T-cell (primary cell): ENCODE measurements around the gene ANO1. TPM values are rescaled to one million over a fixed set of nuclear protein-coding genes. Genes with fewer than 3 reads are reported as not detected.

ENCODE experiments used
- ATAC-seq, 4 experiments: fragments of 200-7000 bp in 3 of 4; fragments of 150-1000 bp in 1 of 4; cut with Tn5 transposase; replicated peaks in 1 of 4; 1 replicate in 3 of 4; 2 replicates in 1 of 4; pipeline ENCODE4 v1.10.0; 2021; ENCODE audit warnings: moderate library complexity in 3 of 4, mild to moderate bottlenecking in 2 of 4, moderate number of reproducible peaks in 1 of 4
- CTCF ChIA-PET, 2 donors: fragments of 300-600 bp; sonication (Branson Sonifier 250); formaldehyde crosslinking; loops; one replicate each; lab custom pipeline; 2022; ENCODE audit warnings: antibody characterized with exemption in 2 of 2; lab: Charles Lee
- POLR2A ChIA-PET, 2 donors: fragments of 300-600 bp; sonication (Branson Sonifier 250); formaldehyde crosslinking; loops; one replicate each; lab custom pipeline; 2022; ENCODE audit warnings: antibody characterized with exemption in 2 of 2; lab: Charles Lee
- DNase-seq, 35 experiments: peaks; one replicate each; pipeline versions ENCODE4 v3.0.0 to v3.0.0-alpha.2; 2013 to 2023
- H3K27ac ChIP-seq: one replicate; pipeline ENCODE4 v1.5.1; 2013; ENCODE audit warnings: low read length
- H3K27me3 ChIP-seq, 2 experiments: replicated peaks in 1 of 2; 1 replicate in 1 of 2; 2 replicates in 1 of 2; pipeline versions ENCODE4 v1.6.1 to v1.7.0; 2013; ENCODE audit warnings: low read length in 1 of 2, mixed read lengths in 1 of 2; ENCODE audit not compliant: control insufficient read depth in 2 of 2, insufficient read depth in 2 of 2; ENCODE audit errors: extremely low read depth in 1 of 2
- H3K36me3 ChIP-seq, 2 donors: 1 replicate in 1 of 2; 2 replicates in 1 of 2; pipeline versions ENCODE4 v1.6.1 to v1.7.0; 2013; ENCODE audit warnings: low read length in 1 of 2; ENCODE audit not compliant: control insufficient read depth in 2 of 2, insufficient read depth in 1 of 2; ENCODE audit errors: extremely low read depth in 1 of 2
- H3K4me1 ChIP-seq, 2 experiments: 1 replicate in 1 of 2; 2 replicates in 1 of 2; pipeline versions ENCODE4 v1.6.1 to v1.7.0; 2013; ENCODE audit warnings: low read length in 2 of 2, mixed read lengths in 1 of 2; ENCODE audit not compliant: insufficient read depth in 2 of 2, control insufficient read depth in 1 of 2; ENCODE audit errors: extremely low read depth in 1 of 2
- H3K4me3 ChIP-seq, 2 donors: 1 replicate in 1 of 2; 2 replicates in 1 of 2; pipeline versions ENCODE4 v1.5.1 to v1.7.0; 2013; ENCODE audit warnings: mild to moderate bottlenecking in 2 of 2, low read length in 1 of 2, moderate library complexity in 1 of 2; ENCODE audit not compliant: control insufficient read depth in 1 of 2; ENCODE audit errors: extremely low read depth in 1 of 2
- H3K9me3 ChIP-seq: 2 replicates; pipeline ENCODE4 v1.7.0; 2013
- H3K27ac Mint-ChIP-seq, 2 donors: one replicate each; pipeline ENCODE4 v1.8.0; 2020 to 2021; ENCODE audit warnings: mild to moderate bottlenecking in 2 of 2, mixed read lengths in 2 of 2
- H3K27me3 Mint-ChIP-seq, 2 donors: one replicate each; pipeline ENCODE4 v1.8.0; 2021 to 2022; ENCODE audit warnings: mixed read lengths in 2 of 2
- H3K36me3 Mint-ChIP-seq: one replicate; pipeline ENCODE4 v1.8.0; 2021; ENCODE audit warnings: mixed read lengths
- H3K4me1 Mint-ChIP-seq, 3 donors: one replicate each; pipeline ENCODE4 v1.8.0; 2020 to 2022; ENCODE audit warnings: mixed read lengths in 3 of 3, mild to moderate bottlenecking in 1 of 3
- H3K4me3 Mint-ChIP-seq, 3 donors: one replicate each; pipeline ENCODE4 v1.8.0; 2020 to 2022; ENCODE audit warnings: mild to moderate bottlenecking in 3 of 3, mixed read lengths in 3 of 3, moderate library complexity in 3 of 3
- H3K9me3 Mint-ChIP-seq, 3 donors: one replicate each; pipeline ENCODE4 v1.8.0; 2020 to 2022; ENCODE audit warnings: mixed read lengths in 3 of 3
- WGBS: methylation state at CpG from one replicate; pipeline ENCODE4 v1.1.5; 2013; ENCODE audit warnings: missing lambda C conversion rate; ENCODE audit not compliant: insufficient coverage; 5-methylcytosine and 5-hydroxymethylcytosine counted together
- total RNA-seq, 35 experiments: library from RNA in 6 of 35; stranded (reverse) in 6 of 35; fragments of 120-200 nt in 1 of 35; gene quantifications; one replicate each; pipeline versions ENCODE4 v1.2.1 to v1.2.4 and lab custom pipeline; 2013 to 2026

The ANO1 gene
- total RNA-seq, 5 donors from 2014 or later (not counting 1 experiment from before 2014, with no cell fraction given), result 0.19 to 0.38 (median 0.33) TPM; not detected in 2

DNA sequence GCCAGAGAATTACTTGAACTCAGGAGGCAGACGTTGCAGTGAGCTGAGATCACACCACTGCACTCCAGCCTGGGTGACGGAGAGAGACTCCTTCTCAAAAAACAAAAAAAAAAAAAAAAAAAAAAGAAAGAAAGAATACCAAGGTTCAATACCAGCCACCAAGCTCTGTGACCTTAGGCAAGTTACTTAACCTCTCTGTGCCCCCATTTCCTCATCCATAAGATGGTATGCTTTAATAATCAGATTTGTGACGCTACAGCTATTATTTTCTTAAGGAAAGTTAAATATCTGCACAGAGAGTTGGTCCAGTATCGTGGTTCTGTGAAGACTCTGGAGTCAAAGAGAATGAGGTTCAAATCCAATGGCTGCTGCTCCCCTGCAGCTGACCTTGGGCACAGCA lies 67.7 kb downstream of the ANO1 start:
- ATAC-seq (no peak), DNase-seq (no peak)
- Mint-ChIP-seq H3K4me1 (peaks cover 1 to 6% (median 5%) of the 10 kb centered on the region in 3 donors), H3K9me3 (no peaks in the 10 kb centered on the region), H3K4me3 (no peak overlapping the region), H3K36me3 (no peaks in the 10 kb centered on the region), H3K27ac (no peak overlapping the region), H3K27me3 (peaks cover 31 to 53% of the 10 kb centered on the region in 2 donors)
- H3K27ac ChIP-seq, result no peak overlapping the region
- no peaks in the 10 kb centered on the region for H3K4me1 ChIP-seq
- ChIA-PET POLR2A (no interaction called here), CTCF (no interaction called here)
- H3K4me3 ChIP-seq, result no peak overlapping the region
- H3K9me3 ChIP-seq, result no peaks in the 10 kb centered on the region
- H3K27me3 ChIP-seq, result peaks cover 3 to 62% of the 10 kb centered on the region in 2 experiments
- WGBS, result no CpG with 5 or more reads among the region's 4 CpGs
- no peaks in the 10 kb centered on the region for H3K36me3 ChIP-seq

DNA sequence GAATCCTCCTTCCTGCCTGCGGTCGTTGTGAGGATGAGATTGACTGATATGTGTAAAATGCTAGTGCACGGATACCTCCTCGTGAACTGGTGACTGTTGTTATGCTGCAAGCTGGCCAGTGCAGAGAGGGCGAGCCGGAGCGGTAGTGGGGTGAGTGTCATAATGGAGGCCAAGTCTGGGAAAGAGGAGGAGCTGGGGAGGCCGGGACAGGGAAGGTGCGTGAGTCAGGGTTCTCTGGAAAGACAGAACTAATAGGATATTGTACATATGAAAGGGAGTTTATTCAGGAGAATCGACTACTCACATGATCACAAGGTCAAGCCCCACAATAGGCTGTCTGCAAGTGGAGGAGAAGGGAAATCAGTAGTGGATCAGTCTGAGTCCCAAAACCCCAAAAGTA lies 68.2 kb downstream of the ANO1 start:
- CTCF ChIA-PET, result no interaction called here

DNA sequence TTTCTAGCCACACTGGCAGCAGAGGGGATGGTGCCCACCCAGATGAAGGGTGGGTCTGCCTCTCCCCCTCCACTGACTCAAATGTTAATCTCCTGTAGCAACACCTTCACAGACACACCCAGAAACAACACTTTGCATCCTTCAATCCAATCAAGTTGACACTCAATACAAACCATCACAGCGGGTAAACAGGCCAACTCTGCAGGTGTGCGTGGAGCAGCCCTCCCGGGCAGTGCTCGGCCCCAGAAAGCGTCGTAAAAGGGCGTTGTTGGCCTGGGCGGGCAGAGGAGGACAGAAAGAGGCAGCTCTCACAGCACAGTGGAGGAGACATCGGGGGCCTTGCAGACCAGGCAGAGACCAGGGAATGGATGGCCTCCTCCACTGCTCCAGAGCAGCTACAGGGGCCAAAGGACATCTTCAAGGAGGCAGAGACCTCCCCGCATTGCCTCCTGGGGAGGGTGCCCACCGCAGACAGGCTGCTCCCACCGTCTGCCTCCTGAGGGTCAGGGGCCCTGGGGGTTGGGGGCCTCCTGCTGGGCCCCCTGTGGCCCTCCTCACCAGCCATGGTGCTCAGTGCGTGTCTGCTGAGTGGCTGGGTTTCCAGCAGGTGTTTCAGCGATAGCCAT lies 68.9 kb downstream of the ANO1 start:
- Histone ChIP-seq H3K9me3 (no peaks in the 10 kb centered on the region), H3K36me3 (no peaks in the 10 kb centered on the region), H3K27me3 (peaks cover 0 to 55% of the 10 kb centered on the region in 2 experiments), H3K27ac (no peak overlapping the region), H3K4me1 (no peaks in the 10 kb centered on the region), H3K4me3 (no peak overlapping the region)
- 50% methylated on average over 12 of the region's 14 CpGs for WGBS
- CTCF ChIA-PET, result no interaction called here
- no peak for DNase-seq
- Mint-ChIP-seq H3K36me3 (no peaks in the 10 kb centered on the region), H3K4me3 (no peak overlapping the region), H3K27ac (no peak overlapping the region), H3K9me3 (no peaks in the 10 kb centered on the region), H3K4me1 (peaks cover 0 to under 1% (median under 1%) of the 10 kb centered on the region in 3 donors), H3K27me3 (peaks cover 25 to 44% of the 10 kb centered on the region in 2 donors)
- POLR2A ChIA-PET, result no interaction called here
- ATAC-seq, result no peak

More for the DNA sequence above, 68.2 kb downstream of the ANO1 start:
- Mint-ChIP-seq H3K9me3 (no peaks in the 10 kb centered on the region), H3K27me3 (peaks cover 29 to 50% of the 10 kb centered on the region in 2 donors), H3K36me3 (no peaks in the 10 kb centered on the region), H3K4me1 (peaks cover 1 to 5% (median 5%) of the 10 kb centered on the region in 3 donors), H3K4me3 (no peak overlapping the region), H3K27ac (no peak overlapping the region)
- peaks cover 0 to 60% of the 10 kb centered on the region in 2 experiments for H3K27me3 ChIP-seq
- H3K4me1 ChIP-seq, result no peaks in the 10 kb centered on the region
- ATAC-seq (no peak), DNase-seq (no peak)
- POLR2A ChIA-PET, result no interaction called here
- H3K9me3 ChIP-seq, result no peaks in the 10 kb centered on the region
- WGBS, result 68% methylated on average over 9 of the region's 10 CpGs
- no peaks in the 10 kb centered on the region for H3K36me3 ChIP-seq
- no peak overlapping the region for H3K27ac ChIP-seq
- no peak overlapping the region for H3K4me3 ChIP-seq

DNA sequence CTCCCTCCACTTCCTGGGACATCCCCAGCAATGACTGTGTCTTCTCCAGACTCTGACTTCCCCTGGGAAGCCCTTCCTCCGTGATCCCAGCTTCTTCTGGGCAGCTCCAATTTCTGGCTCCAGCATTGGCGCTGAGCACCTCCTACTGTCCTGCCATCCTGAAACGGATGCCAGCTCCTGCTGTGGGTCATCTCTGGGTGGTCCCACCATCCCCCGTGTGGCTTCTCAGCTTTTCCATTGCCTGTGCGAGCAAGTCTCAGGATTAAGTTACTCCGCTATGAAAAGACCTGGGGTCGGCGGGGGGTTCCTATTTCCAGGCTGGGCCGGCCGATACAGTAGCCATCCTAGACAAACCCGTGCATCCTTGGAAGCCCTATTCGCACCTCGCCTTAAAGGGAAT lies 69.6 kb downstream of the ANO1 start:
- Histone ChIP-seq H3K4me1 (no peaks in the 10 kb centered on the region), H3K27me3 (peaks cover 0 to 49% of the 10 kb centered on the region in 2 experiments), H3K27ac (no peak overlapping the region), H3K4me3 (no peak overlapping the region), H3K36me3 (no peaks in the 10 kb centered on the region), H3K9me3 (no peaks in the 10 kb centered on the region)
- Mint-ChIP-seq H3K36me3 (no peaks in the 10 kb centered on the region), H3K4me3 (no peak overlapping the region), H3K27me3 (peaks cover 24 to 40% of the 10 kb centered on the region in 2 donors), H3K4me1 (no peaks in the 10 kb centered on the region), H3K9me3 (no peaks in the 10 kb centered on the region), H3K27ac (no peak overlapping the region)
- DNase-seq, result no peak
- ChIA-PET POLR2A (no interaction called here), CTCF (no interaction called here)
- no peak for ATAC-seq
- WGBS, result 71% methylated on average over 11 of the region's 13 CpGs

DNA sequence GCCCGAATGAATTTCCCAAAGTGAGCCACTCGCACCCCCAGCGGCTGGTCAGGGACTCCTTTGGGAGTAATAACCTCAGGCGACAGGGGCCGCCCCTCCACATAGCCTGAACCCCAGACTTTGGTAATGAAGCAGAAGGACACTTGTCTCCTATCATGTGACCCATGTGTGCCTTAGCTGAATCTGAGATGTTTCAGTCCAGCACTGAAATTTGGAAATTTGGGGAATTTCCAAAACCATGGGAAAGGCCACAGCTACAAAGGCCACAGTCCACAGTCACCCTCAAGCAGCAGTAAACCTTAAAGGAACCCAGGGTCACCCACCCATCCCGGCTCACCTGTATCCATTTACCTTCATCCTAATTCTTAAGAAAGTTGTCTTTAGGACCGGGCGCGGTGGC lies 73.6 kb downstream of the ANO1 start:
- WGBS, result 100% methylated on average over 3 of the region's 9 CpGs
- no peak for ATAC-seq

DNA sequence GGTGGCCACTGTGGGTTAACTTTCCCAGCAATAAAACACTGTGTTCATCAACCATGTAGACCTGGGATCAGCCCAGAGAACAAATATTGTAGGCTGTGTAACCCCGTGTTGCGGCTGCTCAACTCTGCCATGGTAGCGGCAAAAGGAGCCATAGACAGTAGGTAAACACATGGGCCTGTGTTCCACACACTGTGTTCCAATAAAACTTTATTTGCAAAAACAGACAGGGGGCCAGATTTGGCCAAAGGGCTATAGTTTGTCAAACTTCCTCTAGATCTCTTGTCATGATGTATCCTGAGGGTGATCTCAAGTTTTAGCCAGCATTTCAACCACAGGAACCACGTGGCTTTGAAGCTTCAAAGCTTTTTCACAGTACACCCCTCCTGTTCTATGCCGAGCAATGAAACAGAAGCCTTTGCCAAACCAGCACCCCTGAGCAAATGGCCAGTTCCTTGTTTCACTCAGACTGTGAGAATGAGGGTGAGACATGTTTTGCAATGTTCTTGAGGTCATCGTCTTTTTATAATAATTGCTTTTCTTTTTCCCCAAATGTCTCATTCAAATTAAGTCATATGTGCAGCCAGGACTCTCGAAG lies 75.1 kb downstream of the ANO1 start:
- Histone ChIP-seq H3K9me3 (no peaks in the 10 kb centered on the region), H3K36me3 (no peaks in the 10 kb centered on the region), H3K27me3 (peaks cover 0 to 16% of the 10 kb centered on the region in 2 experiments), H3K4me1 (no peaks in the 10 kb centered on the region), H3K4me3 (no peak overlapping the region), H3K27ac (no peak overlapping the region)
- H3K27me3 Mint-ChIP-seq, result peaks cover 4 to 8% of the 10 kb centered on the region in 2 donors
- POLR2A ChIA-PET, result no interaction called here
- H3K4me1 Mint-ChIP-seq, result no peaks in the 10 kb centered on the region
- DNase-seq, result no peak
- H3K4me3 Mint-ChIP-seq, result no peak overlapping the region
- no peaks in the 10 kb centered on the region for H3K36me3 Mint-ChIP-seq
- 87% methylated on average over 4 of the region's 7 CpGs for WGBS
- H3K27ac Mint-ChIP-seq, result no peak overlapping the region
- CTCF ChIA-PET, result no interaction called here
- H3K9me3 Mint-ChIP-seq, result no peaks in the 10 kb centered on the region
- no peak for ATAC-seq

More for the DNA sequence above, 73.6 kb downstream of the ANO1 start:
- H3K4me3 ChIP-seq, result no peak overlapping the region
- no peak for DNase-seq
- H3K27me3 ChIP-seq, result peaks cover 0 to 26% of the 10 kb centered on the region in 2 experiments
- ChIA-PET CTCF (no interaction called here), POLR2A (no interaction called here)
- Mint-ChIP-seq H3K4me1 (no peaks in the 10 kb centered on the region), H3K4me3 (no peak overlapping the region), H3K36me3 (no peaks in the 10 kb centered on the region), H3K9me3 (no peaks in the 10 kb centered on the region), H3K27ac (no peak overlapping the region), H3K27me3 (peaks cover 7 to 15% of the 10 kb centered on the region in 2 donors)
- H3K4me1 ChIP-seq, result no peaks in the 10 kb centered on the region
- H3K27ac ChIP-seq, result no peak overlapping the region
- H3K9me3 ChIP-seq, result no peaks in the 10 kb centered on the region
- no peaks in the 10 kb centered on the region for H3K36me3 ChIP-seq
